SK-N-MC (cell line): Measurements from ENCODE around the gene APLF.
"Not testable (repeated sequence)": the region's sequence is repeated elsewhere in the genome, so short reads cannot be mapped to it uniquely, and the experiment has no call there.

ENCODE experiments used
- DNase-seq: peaks from one replicate; pipeline ENCODE4 v3.0.0-alpha.2; 2011; ENCODE audit warnings: low read depth, low spot score
- H3K27ac ChIP-seq: fragments of 200-600 bp; sonication (generic); 2 replicates; pipeline ENCODE4 v1.5.1; 2016; ENCODE audit warnings: mixed run types
- H3K36me3 ChIP-seq: fragments of 200-600 bp; sonication (generic); 2 replicates; pipeline ENCODE4 v1.6.1; 2017; ENCODE audit warnings: antibody characterized with exemption, low read length, mixed read lengths; ENCODE audit not compliant: insufficient read depth
- H3K4me3 ChIP-seq: fragments of 200-600 bp; sonication (generic); 2 replicates; pipeline ENCODE4 v1.5.1; 2016
- H3K9ac ChIP-seq: fragments of 200-600 bp; sonication (generic); 2 replicates; pipeline ENCODE4 v1.8.0; 2017; ENCODE audit warnings: mixed run types, mixed read lengths; ENCODE audit not compliant: insufficient read length
- H3K9me3 ChIP-seq: fragments of 200-600 bp; sonication (generic); 2 replicates; pipeline ENCODE4 v1.6.1; 2017; ENCODE audit warnings: low read depth, mild to moderate bottlenecking, antibody characterized with exemption, low read length, moderate library complexity, mixed read lengths
- EZH2 ChIP-seq: fragments of 200-600 bp; sonication (generic); IDR thresholded peaks from one replicate; pipeline ENCODE4 v1.6.1; 2017; ENCODE audit warnings: antibody characterized with exemption
- FOXP2 ChIP-seq: optimal IDR thresholded peaks from 2 replicates; pipeline ENCODE3; 2011; ENCODE audit warnings: mild to moderate bottlenecking, moderate library complexity; ENCODE audit not compliant: insufficient read depth; ENCODE audit errors: extremely low read length, control extremely low read depth
- POLR2AphosphoS5 ChIP-seq: IDR thresholded peaks from 2 replicates; pipeline ENCODE4 v1.6.1; 2012; ENCODE audit warnings: mild to moderate bottlenecking, low read depth, low read length, borderline replicate concordance

APLF gene

DNA sequence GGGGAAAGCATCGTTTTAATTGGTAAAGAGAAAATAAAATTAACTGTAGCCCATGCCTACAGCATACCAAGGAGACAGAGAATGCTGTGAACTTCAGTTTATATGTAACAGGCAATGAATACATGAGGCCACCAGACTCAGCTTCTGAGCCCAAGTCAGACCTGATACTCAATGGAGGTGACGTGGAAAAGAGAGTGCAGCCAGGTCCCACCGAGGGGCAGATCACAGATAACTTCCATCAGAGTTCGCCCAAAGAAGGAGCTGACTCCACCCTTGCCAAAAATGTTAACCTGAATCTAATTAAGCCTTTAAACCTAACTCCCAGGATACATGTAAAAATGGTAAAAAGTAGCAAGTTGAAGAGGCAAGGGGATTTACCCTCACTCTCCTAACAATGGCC, 123.8 kb downstream of the APLF start:
- no peak for TF ChIP-seq POLR2AphosphoS5
- TF ChIP-seq FOXP2 = no peak
- TF ChIP-seq EZH2 = no peak
- Histone ChIP-seq H3K27ac (no peak overlapping the region), H3K9ac (no peak overlapping the region), H3K4me3 (no peak overlapping the region), H3K9me3 (no peaks in the 10 kb centered on the region), H3K36me3 (no peaks in the 10 kb centered on the region)
- no peak for DNase-seq

GRCh38 chr2:68594041-68594440, 126.7 kb downstream of the APLF start:
- peak; percentile 61 for DNase-seq
- H3K9ac ChIP-seq = no peak overlapping the region
- H3K4me3 ChIP-seq = no peak overlapping the region
- no peaks in the 10 kb centered on the region for H3K9me3 ChIP-seq
- H3K27ac ChIP-seq = peak overlapping the region; percentile 26; the same call in 1 of the 2 replicates
- no peak for TF ChIP-seq FOXP2
- no peak for TF ChIP-seq EZH2
- no peak for TF ChIP-seq POLR2AphosphoS5
- H3K36me3 ChIP-seq = no peaks in the 10 kb centered on the region

- Histone ChIP-seq H3K4me3 (peak overlapping the region; percentile 16; the same call in 1 of the 2 replicates), H3K27ac (no peak overlapping the region; the same call in 1 of the 2 replicates), H3K9ac (no peak overlapping the region), H3K36me3 (no peaks in the 10 kb centered on the region), H3K9me3 (no peaks in the 10 kb centered on the region)
- TF ChIP-seq POLR2AphosphoS5 (no peak), EZH2 (no peak), FOXP2 (no peak)
- no peak for DNase-seq
Observed at GRCh38 chr2:68594674-68595492, 127.5 kb downstream of the APLF start.

DNA sequence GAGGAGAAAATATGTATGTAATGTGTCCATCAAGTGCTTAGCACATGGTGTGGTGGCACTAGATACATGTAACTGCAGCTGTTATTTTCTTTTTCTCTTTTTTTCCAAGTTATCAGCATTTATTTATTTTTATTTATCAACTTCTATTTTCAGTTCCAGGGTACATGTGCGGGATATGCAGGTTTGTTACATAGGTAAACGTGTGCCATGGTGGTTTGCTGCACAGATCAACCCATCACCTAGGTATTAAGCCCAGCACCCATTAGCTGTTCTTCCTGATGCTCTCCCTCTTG, 128.1 kb downstream of the APLF start:
- H3K9me3 ChIP-seq, H3K27ac ChIP-seq, H3K9ac ChIP-seq, H3K36me3 ChIP-seq, H3K4me3 ChIP-seq, DNase-seq: not testable (repeated sequence)

- H3K9ac ChIP-seq, H3K27ac ChIP-seq: not testable (repeated sequence)
Observed at GRCh38 chr2:68600495-68600894, 133.1 kb downstream of the APLF start.

GRCh38 chr2:68603059-68603458, 135.7 kb downstream of the APLF start:
- no peak overlapping the region for H3K4me3 ChIP-seq
- no peak for TF ChIP-seq EZH2
- TF ChIP-seq FOXP2 = no peak
- TF ChIP-seq POLR2AphosphoS5 = no peak
- H3K9me3 ChIP-seq = no peaks in the 10 kb centered on the region; the same call in 1 of the 2 replicates
- no peak for DNase-seq
- no peak overlapping the region for H3K9ac ChIP-seq
- H3K27ac ChIP-seq = no peak overlapping the region
- H3K36me3 ChIP-seq = no peaks in the 10 kb centered on the region

More at GRCh38 chr2:68600495-68600894, 133.1 kb downstream of the APLF start:
- not testable (repeated sequence) for H3K9me3 ChIP-seq, H3K4me3 ChIP-seq, DNase-seq, H3K36me3 ChIP-seq

- Histone ChIP-seq H3K27ac (no peak overlapping the region), H3K9me3 (no peaks in the 10 kb centered on the region; the same call in 1 of the 2 replicates), H3K36me3 (no peaks in the 10 kb centered on the region), H3K9ac (no peak overlapping the region), H3K4me3 (no peak overlapping the region)
- TF ChIP-seq POLR2AphosphoS5 = no peak
- no peak for DNase-seq
Observed at GRCh38 chr2:68604077-68604476, 136.7 kb downstream of the APLF start.

- no peak overlapping the region for H3K27ac ChIP-seq
- H3K4me3 ChIP-seq = no peak overlapping the region
- H3K9ac ChIP-seq = no peak overlapping the region
- DNase-seq = no peak
- H3K36me3 ChIP-seq = no peaks in the 10 kb centered on the region
- TF ChIP-seq FOXP2 = no peak
- no peak for TF ChIP-seq POLR2AphosphoS5
- TF ChIP-seq EZH2 = no peak
- no peaks in the 10 kb centered on the region; the same call in 1 of the 2 replicates for H3K9me3 ChIP-seq
Observed at GRCh38 chr2:68605939-68606338, 138.6 kb downstream of the APLF start.

DNA sequence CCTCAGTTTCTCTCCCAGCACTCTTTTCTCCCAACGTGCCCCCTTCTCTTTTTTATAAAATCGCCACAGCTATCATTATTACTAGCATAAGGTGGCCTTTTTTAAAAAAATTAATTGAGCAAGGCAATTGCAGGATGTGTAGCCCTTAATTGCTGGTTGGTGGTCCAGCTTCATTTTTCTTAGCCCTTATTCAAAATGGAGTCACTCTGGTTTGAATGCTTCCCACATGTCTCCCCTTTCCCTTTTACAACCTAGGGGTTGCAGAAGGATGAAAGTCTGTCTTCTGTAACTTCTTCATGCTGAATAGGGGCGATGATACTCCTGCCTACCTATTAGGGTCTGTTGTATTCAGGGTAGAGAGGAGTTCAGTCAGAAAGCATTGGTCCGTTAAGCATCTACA, 139.4 kb downstream of the APLF start:
- Histone ChIP-seq H3K27ac (no peak overlapping the region), H3K4me3 (no peak overlapping the region), H3K36me3 (no peaks in the 10 kb centered on the region), H3K9me3 (no peaks in the 10 kb centered on the region; the same call in 1 of the 2 replicates), H3K9ac (no peak overlapping the region)
- TF ChIP-seq EZH2 (no peak), POLR2AphosphoS5 (no peak), FOXP2 (no peak)
- no peak for DNase-seq

- H3K36me3 ChIP-seq = no peaks in the 10 kb centered on the region
Observed at GRCh38 chr2:68607837-68608236, 140.5 kb downstream of the APLF start.

More at GRCh38 chr2:68607837-68608236, 140.5 kb downstream of the APLF start:
- H3K4me3 ChIP-seq = no peak overlapping the region
- no peak overlapping the region for H3K9ac ChIP-seq
- H3K27ac ChIP-seq = no peak overlapping the region
- no peaks in the 10 kb centered on the region; the same call in 1 of the 2 replicates for H3K9me3 ChIP-seq
- TF ChIP-seq EZH2 = no peak
- no peak for TF ChIP-seq POLR2AphosphoS5
- TF ChIP-seq FOXP2 = no peak
- DNase-seq = no peak
